ENCODE data around the gene GP9. TPM values are rescaled to one million over a fixed set of nuclear protein-coding genes. Genes with fewer than 3 reads are reported as not detected.
A peak's percentile ranks its signal among the peaks of the same experiment; 100 is the strongest.

The GP9 gene
- total RNA-seq, 4 donors from 2014 or later = 0.64 to 1.2 TPM; not detected in 2

DNA sequence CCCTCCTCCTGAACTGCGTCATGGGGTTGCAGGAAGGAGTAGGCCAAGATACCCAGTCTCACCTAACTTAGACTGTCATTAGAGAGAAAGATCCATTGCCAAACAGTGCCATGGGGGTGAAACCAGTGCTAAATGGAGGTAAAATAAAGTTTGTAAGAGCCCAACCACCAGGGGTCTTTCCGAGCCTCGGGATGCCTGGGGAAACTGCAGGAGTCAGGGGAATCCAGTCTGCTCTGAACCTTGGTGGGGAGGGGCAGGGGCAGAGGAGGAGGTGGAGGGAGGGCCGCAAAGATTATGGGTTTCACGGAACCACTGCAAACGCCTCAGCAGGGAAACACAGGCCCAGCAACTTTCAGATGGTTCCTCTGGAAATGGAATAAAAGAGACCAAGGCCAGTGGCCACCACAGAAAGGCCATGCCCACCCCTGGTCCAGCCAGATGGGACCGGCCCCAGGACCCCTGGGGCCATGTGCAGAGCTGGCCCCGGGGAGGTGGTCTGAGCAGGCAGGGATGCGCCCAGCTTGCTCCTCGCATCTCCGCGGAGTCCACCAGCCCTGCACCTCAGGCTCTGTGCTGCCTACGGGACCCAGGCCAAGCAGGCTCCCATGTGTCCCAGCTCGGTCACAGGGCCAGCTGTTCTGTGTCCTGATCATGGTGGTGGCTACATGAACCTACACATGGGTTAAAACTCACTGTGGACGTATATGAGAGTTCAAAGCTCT lies 19.8 kb upstream of the GP9 start:
- TF ChIP-seq POLR2A (IDR thresholded peaks at IDR 0.05) (no peak), POLR2AphosphoS5 (IDR thresholded peaks at IDR 0.05) (no peak), EP300 (IDR thresholded peaks at IDR 0.05; ENCODE audit: low read depth) (no peak)
- TF ChIP-seq, protein P1, sequence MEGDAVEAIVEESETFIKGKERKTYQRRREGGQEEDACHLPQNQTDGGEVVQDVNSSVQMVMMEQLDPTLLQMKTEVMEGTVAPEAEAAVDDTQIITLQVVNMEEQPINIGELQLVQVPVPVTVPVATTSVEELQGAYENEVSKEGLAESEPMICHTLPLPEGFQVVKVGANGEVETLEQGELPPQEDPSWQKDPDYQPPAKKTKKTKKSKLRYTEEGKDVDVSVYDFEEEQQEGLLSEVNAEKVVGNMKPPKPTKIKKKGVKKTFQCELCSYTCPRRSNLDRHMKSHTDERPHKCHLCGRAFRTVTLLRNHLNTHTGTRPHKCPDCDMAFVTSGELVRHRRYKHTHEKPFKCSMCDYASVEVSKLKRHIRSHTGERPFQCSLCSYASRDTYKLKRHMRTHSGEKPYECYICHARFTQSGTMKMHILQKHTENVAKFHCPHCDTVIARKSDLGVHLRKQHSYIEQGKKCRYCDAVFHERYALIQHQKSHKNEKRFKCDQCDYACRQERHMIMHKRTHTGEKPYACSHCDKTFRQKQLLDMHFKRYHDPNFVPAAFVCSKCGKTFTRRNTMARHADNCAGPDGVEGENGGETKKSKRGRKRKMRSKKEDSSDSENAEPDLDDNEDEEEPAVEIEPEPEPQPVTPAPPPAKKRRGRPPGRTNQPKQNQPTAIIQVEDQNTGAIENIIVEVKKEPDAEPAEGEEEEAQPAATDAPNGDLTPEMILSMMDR (IDR thresholded peaks at IDR 0.05) = no peak
- H3K4me1 ChIP-seq = peaks cover 0 to 5% (median 2%) of the 10 kb centered on the region in 4 donors
- no peak overlapping the region for H3K27ac ChIP-seq
- 90 to 95% methylated on average over 1 to 15 of the region's 15 CpGs for WGBS, 2 donors (ENCODE audit: low coverage in 1 of 2)
- no peaks in the 10 kb centered on the region for H3K9me3 ChIP-seq
- in situ Hi-C loops (cut with MboI; ENCODE audit: low pct_ligation_motif_present in 1 of 4, low pct_unique_long_range_greater_than_20kb in 1 of 4, low sequenced_read_pairs in 3 of 4) (loop anchor here in 1 of 4 donors (10.0 kb wide), 1 partner anchor 204 kb away; the partner anchor contains the start of gene COPG1), intact Hi-C loops (cut with DNase I; ENCODE audit: low total_unique reads) (no loop called here)
- peaks cover 15% of the 10 kb centered on the region for H3K27me3 ChIP-seq
- no peaks in the 10 kb centered on the region for H3K36me3 ChIP-seq
- no peak overlapping the region for H3K4me3 ChIP-seq
- DNase-seq = no peak

DNA sequence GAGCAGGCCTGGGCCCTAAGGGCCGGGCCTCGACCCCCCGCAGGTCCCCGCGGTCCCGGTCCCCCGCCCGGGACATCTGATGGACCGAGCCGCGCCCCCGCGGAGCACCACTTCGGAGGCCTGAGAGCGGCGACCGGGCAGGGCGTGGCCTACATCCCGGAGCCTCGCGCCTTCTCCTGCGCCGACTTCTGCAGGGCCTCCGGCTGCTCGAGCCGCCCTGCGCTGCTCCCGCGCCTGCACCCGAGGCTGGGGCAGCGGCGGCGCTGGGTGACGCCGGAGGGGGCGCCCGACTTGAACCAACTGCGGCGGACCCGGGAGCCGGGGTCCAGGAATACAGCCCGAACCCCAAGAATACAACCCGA lies 14.9 kb upstream of the GP9 start:
- Histone ChIP-seq H3K9me3 (no peaks in the 10 kb centered on the region), H3K27ac (no peak overlapping the region), H3K4me3 (peak overlapping the region in 2 of 4 donors; percentile 5 to 35), H3K36me3 (no peaks in the 10 kb centered on the region), H3K27me3 (peaks cover 21% of the 10 kb centered on the region), H3K4me1 (peaks cover 0 to 12% (median 5%) of the 10 kb centered on the region in 4 donors)
- WGBS, 2 donors (ENCODE audit: low coverage in 1 of 2) = 29% methylated on average over 9 of the region's 43 CpGs; no CpG with 5 or more reads in 1 of the 2 donors
- TF ChIP-seq, protein P1 (IDR thresholded peaks at IDR 0.05) = no peak
- intact Hi-C loops (cut with DNase I; ENCODE audit: low total_unique reads) (no loop called here), in situ Hi-C loops (cut with MboI; ENCODE audit: low pct_ligation_motif_present in 1 of 4, low pct_unique_long_range_greater_than_20kb in 1 of 4, low sequenced_read_pairs in 3 of 4) (loop anchor here in 1 of 4 donors (10.0 kb wide), 1 partner anchor 199 kb away; the partner anchor contains the start of gene COPG1)
- DNase-seq = no peak

DNA sequence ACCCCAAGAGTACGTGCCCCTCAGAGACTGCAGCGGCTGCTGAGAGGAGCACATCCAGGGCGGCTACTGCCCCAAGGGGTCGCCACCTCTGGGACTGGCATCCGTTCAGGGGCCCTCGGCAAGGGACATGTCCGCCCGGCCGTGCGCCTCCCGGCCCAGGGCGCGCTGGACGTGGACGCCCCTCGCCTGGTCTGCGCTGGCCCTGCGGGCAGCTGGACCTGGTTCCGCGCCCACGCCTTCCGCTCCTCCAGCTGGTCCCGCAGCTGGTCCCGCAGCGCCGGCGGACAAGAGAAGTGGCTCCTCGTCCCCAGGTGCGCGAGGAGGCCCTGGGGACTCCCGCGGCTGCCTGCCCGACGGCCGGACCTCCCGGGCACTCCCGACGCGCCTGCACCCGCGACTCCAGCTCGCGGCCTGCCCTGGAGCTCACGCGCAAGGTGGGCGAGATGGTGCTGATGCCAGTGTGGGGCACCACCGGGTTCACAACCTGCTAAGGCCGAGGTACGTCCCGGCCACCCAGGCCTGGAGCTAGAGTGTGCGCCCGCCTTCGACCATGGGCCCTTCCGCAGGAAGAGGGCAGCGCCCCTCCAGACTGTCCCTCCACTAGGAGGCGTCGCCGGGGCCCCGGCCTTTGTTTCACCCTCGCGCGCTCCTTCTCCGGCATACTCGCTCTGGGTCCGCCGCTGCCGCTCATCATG lies 14.4 kb upstream of the GP9 start:
- Histone ChIP-seq H3K4me1 (peaks cover 0 to 17% (median 9%) of the 10 kb centered on the region in 4 donors), H3K27ac (no peak overlapping the region), H3K27me3 (peaks cover 21% of the 10 kb centered on the region), H3K4me3 (peak overlapping the region in 2 of 4 donors; percentile 5 to 35), H3K9me3 (no peaks in the 10 kb centered on the region), H3K36me3 (no peaks in the 10 kb centered on the region)
- in situ Hi-C loops (cut with MboI; ENCODE audit: low pct_ligation_motif_present in 1 of 4, low pct_unique_long_range_greater_than_20kb in 1 of 4, low sequenced_read_pairs in 3 of 4) (loop anchor here in 1 of 4 donors (10.0 kb wide), 1 partner anchor 199 kb away; the partner anchor contains the start of gene COPG1), intact Hi-C loops (cut with DNase I; ENCODE audit: low total_unique reads) (no loop called here)
- no peak for DNase-seq
- 75 to 84% methylated on average over 5 to 63 of the region's 67 CpGs for WGBS, 2 donors (ENCODE audit: low coverage in 1 of 2)
- TF ChIP-seq EP300 (IDR thresholded peaks at IDR 0.05; ENCODE audit: low read depth) (no peak), POLR2A (IDR thresholded peaks at IDR 0.05) (no peak), POLR2AphosphoS5 (IDR thresholded peaks at IDR 0.05) (no peak)
- TF ChIP-seq, protein P1 (IDR thresholded peaks at IDR 0.05) = no peak
